Hindlimb muscle (tissue), 1 donor: ENCODE results near the gene ATG5. TPM values are rescaled to one million over a fixed set of nuclear protein-coding genes. Genes with fewer than 3 reads are reported as not detected.

Experiments
- DNase-seq: peaks from one replicate; pipeline ENCODE4 v3.0.0-alpha.2; 2013
- polyA plus RNA-seq: library from polyadenylated mRNA; unstranded; fragments of 120-200 nt; gene quantifications from one replicate; pipeline ENCODE4 v1.2.1, GENCODE V29; 2013; ENCODE audit not compliant: insufficient read length

The ATG5 gene
- polyA plus RNA-seq, 1 donor = 19.8 TPM

DNA sequence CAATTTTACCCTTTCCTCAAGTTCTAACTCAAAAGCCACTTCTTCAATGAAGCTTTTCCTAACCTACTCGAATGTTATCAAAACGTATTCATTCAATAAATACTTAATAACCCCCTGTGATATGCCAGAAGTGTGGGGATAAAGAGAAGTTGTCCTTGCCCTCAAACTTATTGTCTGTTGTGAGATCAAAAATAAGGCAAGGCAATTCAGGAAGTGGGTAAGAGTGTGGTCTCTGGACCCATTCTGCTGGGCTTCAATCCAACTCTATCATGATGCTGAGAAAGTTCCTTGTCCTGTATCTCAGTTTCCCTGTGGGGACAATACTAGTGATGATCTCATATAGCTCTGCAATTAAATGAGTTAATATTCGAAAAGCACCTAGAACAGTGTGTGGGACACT lies 146.7 kb downstream of the ATG5 start:
- DNase-seq = no peak

DNA sequence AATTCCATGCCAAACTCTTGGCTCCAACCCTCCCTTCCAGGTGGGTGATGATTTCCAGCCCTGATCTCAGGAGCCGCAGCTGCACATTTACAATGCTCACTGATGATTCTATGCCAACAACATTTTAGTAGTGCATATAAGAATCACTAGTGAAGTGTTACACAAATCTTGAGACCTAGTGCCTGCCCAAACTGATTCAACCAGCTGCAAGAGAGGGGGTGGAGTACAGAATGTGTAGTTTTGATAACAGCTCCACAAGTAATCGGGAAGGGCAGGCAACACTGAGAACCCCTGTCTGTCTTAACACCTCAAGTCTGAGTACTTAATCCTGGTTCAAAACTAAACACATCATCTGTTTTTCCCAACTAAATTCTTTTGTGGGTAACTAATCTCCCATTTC lies 147.8 kb downstream of the ATG5 start:
- DNase-seq = no peak

DNA sequence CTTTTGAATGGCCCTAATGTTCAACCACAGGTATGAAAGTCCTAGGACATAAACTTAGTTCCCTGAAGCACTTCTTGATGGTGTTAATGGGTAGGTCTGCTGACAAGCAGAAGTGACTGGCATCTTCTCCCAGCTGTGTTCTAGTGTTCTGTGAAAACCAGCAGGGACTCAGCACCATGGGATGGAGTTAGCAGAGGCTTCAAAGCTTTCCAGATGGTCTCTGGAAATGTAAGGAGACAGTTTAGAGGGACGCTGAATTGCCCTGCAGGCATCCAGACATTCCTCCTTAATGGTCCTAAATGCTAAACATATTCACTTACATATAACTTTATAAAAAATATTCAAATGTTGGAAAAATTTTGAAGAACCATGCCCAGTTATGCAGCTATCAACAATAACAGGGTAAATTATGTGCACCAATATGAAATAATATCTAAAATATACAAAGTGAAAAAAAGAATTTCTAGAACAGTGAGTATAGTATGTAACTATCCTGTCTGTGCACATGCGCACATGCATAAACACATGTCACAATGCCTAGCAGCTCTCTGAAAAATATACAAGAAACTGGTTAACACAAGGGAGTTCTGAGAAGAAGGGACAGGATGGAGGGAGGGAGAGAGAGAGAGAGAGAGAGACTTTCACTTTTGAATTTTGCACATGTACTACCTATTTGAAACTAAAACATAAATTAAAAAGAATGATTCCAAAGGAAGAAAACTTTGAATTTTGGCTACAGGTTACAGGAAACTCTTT lies 152.3 kb downstream of the ATG5 start:
- no peak for DNase-seq

DNA sequence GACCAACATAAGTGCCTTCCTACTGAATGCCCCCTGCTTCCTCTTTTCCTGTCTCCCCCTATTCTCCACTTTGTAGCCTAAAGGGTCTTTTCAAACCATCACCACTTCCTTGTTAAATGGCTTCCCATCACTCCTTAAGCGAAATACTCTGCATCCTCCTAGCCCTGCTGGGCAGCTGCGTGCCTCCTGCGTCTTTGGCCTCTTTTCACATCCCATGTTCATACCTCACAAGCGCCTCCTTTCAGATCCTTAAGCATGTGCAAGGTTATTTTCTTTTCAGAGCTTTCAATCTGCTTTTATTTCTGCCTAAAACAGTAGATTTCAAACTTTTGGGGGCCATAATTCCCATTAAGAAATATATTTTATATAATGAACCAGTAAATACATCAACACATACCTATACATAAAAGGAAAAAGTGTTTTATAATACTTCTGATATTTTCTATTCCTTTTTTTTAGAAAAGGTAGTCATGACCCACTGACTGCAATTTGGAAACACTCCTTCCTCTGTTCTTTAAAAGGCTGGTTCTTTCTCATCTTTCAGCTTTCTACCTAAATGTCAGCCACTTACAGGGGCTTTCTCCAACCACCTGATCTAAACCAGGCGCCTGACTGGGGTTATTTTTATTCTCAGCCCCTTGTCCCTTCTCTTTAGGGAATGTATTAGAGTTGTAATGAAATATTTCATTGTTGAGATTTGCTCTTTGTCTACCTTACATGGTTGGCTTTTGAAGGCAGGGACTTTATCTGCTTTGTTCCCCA lies 155.3 kb downstream of the ATG5 start:
- DNase-seq = no peak

DNA sequence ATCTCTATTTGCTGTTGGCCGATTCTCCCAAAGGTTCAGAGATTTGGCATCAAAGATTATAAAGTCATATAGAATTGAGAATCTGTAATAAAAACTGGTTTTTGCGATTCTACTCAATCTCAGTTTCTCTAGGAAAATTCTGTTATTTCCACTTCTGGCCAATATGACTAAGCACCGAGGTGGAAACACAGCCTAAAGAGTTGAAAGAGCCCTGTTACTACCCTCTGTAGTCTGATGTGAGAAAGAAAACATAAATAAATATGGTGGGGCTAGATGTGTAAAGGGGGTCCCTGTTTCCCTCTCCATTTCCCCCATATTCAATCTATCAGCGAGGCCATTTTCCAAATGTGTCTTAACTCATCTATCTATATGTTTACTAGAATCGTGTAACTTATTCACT lies 156.0 kb downstream of the ATG5 start:
- DNase-seq = no peak

DNA sequence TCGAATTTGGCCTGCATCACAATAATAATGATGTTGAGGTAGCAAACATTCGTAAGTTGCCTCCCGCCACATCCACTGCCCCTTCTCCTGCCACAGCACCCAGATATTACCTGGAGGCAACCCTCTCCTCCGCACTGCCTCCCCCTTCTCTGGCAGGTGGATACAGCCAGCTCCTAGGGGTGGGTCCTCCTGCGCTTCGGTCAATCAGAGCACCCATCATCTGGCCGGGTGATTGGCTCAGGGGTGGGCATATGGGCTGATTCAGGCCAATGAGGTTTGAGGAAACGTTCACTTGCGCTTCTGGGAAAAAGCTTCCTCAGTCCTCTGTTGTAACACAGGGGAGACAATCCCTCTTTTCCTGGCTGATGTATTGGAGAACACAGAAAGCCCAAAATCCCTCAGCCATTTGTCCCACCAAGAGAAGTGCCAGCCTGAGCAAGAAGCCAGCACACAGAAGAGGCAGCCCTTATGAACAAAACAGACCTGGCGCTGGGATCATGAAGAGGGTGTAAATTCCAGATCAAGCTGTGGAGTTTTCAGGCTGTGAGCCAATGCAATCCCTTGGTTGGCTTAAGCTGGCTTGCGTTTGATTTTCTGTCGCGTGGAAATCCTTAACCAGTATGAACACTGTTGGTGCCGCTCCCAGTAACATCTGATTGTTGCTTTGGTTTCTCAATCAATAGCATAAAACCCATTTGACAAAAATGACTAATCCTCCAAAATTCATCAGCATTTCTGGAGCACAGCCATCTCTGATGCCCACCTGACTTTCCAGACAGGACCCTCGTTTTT lies 157.3 kb downstream of the ATG5 start:
- DNase-seq = no peak

DNA sequence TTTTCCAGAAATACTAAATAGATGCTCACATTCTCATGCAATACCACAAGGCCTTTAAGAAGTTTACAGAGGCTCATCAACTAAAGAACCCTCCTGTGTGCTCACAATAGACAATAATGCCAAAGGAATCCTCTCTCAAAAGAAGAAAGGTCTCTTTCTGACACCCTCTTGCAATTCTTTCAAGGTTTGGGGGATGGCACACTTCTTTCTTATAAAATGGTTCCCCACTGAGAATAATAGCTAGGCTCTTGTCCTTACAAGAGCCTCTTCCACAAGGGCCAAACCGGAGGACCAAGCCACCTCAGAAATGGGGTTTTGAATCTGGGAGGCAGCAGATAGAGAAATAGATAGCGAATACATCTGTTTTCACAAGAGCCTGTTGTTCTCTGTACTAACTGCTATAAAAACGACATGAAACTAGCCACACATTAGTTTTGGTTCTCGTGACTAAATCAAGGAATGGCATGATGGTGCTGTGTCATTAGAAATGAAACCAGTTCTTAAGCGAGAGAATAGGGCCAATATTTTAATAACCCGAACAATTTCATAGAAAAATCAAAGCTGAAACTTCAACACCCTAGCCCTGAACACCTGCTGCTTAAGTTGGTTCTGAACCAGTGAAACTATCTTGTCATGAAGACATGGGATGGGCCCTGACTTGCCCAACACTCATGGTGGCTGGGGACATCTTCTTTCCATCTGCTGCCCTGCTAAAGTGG lies 158.3 kb downstream of the ATG5 start:
- no peak for DNase-seq

DNA sequence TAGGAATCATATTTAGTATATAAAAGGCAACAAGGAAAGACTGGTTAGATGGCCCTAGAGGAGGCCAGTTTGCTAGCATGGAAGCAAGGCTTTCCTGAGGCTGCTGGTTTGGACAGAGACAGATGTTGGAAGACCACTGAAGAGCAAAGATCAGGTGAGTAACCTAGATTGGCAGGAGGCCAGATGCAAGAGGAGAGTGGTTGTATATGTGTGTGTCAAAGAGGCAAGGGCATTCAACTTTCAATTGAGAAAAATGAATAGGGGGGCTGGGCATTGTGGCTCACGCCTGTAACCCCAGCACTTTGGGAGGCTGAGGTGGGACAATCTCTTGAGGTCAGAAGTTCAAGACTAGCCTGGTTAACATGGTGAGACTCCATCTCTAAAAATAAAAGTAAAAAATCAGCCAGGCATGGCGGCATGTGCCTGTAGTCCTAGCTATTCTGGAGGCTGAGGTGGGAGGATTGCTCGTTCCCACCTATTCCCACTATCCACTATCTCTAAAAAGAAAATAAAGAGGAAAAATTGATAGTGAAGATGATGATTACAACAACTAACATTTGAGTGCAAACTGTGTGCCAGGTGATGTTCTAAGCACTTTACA lies 159.6 kb downstream of the ATG5 start:
- no peak for DNase-seq

DNA sequence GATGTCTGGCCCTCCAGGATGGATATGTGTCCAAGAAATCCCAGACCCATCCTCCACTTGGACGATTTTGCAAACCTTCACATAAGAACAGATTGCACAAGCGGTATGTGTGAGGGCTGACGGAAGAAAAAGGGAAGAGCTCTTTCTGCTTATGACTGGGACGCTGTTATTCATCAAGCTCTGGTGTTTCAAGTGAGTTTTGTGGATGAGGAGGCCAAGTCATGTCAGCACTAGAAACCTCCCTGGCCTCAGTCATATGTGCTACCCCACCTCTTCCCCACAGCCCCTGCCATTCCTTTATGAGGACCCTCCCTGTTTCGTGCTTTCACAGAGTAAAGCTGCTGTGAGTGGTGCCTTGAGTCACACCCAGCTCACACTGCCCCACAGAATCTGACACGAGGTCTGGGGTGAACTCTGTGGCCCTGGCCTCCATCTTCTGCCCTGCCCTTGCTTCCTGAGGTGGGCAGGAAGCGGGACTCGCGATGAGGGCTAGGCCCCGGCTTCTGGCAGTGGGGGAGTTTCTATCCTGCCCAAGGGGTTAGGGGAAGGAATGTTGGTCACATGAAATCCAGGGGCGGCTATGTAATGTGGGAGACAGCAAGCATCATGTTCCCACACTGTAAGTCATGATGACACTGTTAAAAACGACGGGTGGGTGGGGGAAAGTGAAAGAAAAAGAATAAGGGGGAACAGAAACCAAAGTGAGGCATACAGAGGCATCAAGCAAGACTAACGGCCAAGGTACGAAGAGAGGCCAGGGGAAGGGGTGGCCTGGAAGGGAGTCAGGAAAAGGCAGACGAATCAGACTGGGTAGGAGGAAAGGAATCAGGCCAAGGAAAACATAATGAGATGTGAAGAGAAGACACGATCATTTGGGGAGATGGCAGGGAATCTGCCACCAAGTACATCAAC lies 161.3 kb downstream of the ATG5 start:
- peak; percentile 45 for DNase-seq

DNA sequence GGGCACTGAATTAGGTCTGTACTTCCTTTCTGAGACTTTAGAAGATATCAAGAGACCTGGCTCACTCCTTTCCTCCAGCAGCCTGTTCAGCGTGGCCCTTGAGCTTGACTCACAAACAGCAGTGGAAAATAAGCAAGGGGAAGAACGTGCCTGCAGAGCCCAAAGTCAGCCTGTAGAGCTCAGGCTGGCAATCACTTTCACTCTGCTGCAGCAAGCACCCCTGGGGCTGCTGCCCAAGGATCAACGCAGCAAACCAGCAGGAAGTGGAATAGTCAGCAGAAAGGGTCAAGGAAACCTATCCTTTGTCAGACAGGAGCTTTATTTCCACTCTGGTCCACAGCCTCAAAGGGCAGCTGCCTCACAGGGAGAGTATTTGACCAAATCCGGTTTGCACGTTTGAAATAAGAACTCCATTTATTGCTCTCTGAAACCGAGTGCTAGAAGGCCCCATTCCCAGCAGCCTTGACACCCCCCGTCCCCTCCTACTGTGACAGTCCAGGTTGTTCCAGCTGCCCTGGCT lies 162.1 kb downstream of the ATG5 start:
- peak; percentile 24 for DNase-seq

DNA sequence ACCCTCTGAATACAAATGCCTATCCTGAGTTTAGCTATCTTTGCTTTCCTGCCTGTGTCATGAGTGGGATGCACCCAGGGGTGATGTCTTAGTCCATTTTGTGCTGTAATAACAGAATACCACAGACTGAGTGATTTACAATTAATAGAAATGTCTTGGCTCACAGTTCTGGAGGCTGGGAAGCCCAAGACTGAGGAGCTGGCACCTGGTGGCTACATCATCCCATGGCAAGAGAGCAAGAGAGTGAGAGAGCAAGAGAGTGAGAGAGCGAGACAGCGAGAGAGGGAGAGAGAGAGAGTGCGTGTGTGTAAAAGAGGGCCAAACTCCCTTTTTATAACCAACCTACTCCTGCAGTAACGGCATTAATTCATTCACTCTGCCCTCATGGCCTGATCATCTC lies 162.6 kb downstream of the ATG5 start:
- DNase-seq = no peak

DNA sequence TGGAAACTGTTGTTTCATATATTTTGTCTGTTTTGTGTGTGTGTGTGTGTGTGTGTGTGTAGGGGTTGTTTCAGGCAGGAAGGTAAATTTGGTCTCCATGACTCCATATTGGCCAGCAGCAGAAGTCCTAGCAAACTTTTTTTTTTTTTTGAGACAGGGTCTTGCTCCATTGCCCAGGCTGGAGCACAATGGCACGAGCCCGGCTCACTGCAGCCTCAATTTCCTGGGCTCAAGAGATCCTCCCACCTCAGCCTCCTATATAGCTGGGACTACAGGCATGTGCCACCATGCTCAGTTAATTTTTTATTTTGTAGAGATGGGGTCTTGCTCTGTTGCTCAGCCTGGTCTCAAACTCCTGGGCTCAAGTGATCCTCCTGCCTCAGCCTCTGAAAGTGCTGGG lies 163.7 kb downstream of the ATG5 start:
- DNase-seq = no peak

DNA sequence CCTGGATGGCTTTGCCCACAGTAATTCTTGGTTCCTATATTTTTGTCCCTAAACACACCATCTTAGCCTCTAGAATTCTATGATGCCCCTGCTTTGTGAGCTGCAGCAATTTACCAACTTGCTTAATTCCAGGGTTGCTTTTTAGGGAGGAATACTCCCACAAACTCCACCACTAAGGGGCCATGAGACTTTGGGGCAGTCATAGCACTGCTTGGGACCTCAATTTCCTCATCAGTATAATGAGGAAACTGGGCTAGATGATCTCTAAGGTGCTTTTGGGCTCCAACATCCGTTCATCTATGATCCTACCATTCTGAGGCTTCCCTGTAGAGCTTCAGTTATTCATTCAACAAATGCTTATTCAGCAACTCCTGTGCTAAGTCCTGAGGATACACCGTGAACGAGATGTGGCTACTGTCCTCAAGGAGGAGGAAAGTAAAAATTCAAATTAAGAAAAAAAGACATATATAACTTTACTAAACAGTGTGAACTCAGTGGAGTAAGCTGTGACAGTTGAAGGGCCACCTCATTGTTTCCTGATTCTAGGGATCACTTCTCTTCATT lies 164.2 kb downstream of the ATG5 start:
- DNase-seq = no peak

DNA sequence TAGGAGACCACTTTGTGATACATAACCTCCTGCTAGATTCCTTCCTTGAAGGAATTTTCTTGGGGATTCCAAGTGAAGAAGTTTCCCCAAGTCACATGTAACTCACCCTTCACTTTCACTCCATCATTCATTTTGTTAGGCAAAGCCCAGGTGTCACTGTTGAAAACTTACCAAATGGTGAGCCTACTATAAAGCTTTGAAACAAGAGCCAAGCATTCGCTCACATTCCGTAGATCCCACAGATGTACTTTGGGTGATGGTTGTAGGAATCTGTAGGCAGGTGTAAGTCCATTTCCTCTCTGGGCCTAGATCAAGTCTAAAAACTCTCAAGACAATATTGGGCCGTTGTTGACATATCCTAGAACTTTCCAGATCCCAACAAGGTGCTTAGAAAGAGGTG lies 165.4 kb downstream of the ATG5 start:
- DNase-seq = no peak

DNA sequence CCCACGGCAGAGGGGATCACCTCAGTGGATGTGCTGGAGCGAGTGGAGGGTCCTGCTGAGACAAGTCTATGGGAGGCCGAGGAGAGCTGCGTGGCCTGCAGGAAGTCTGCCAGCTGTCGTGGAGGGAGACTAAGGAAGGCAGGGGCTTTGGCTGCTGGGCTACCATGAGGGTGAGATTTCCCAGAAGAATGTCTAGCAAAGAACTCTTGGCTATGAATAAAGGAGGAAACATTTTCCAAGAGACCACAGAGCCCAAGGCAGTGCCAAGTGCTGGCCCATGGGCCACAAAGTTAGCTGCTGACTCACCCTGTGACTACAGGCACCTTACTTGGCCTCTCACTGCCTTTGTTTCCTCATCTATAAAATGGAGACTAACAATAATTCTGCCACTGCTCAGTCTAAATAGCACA lies 166.0 kb downstream of the ATG5 start:
- no peak for DNase-seq

DNA sequence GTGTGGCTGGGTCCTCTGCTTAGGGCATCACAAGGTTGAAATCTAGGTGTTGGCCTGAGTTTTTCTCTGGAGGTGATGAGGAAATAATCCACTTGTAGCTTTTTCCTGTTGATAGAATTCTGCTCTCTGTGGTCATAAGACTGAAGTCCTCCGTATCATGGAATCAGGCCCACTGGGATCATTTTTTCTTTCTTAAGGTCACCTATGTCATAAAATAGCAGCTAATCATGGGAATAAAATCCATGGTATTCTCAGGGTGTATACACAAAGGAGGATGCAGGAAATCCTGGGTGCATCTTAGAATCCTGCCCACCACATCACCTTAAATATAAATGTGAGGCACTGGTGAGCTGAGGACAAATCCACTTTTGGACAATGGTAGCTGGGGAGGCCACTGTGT lies 166.7 kb downstream of the ATG5 start:
- no peak for DNase-seq

DNA sequence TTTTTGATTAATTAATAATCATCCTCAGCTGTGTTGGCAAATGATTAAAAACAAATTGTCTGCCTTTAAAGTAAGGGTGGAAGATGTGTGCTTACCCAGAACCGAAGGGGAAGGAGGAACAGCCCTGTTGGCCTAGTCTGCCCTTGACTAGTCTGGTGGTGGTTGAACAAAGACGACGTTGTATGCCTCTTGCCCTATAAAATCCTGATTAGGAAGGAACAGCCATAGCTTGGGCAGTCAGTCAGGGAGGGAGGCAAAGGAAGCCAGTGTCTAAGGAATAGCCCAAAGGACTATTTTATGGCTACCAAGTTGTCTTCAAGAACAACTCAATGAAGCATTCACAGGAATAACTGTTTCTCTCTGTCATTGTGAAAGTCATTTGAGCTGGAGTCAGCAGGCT lies 168.7 kb downstream of the ATG5 start:
- no peak for DNase-seq

DNA sequence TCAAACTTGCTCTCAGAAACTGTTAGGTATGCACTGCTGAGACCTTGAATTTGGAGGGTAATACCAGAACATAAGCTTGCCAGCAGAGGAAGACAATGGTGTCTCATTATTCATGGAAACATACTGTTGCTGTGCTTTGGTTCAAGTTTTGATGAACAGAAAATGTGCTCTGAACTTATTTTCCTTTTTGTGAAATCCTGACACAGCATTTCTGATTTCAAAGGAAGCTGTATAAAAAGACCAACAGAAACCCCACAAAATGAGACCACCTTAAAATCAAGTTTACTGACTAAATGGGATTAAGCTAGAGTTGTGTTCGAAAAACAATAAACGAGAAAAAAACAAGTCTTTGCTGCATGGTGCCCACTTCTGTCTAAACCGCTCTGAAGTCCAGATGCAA lies 169.1 kb downstream of the ATG5 start:
- DNase-seq = no peak

DNA sequence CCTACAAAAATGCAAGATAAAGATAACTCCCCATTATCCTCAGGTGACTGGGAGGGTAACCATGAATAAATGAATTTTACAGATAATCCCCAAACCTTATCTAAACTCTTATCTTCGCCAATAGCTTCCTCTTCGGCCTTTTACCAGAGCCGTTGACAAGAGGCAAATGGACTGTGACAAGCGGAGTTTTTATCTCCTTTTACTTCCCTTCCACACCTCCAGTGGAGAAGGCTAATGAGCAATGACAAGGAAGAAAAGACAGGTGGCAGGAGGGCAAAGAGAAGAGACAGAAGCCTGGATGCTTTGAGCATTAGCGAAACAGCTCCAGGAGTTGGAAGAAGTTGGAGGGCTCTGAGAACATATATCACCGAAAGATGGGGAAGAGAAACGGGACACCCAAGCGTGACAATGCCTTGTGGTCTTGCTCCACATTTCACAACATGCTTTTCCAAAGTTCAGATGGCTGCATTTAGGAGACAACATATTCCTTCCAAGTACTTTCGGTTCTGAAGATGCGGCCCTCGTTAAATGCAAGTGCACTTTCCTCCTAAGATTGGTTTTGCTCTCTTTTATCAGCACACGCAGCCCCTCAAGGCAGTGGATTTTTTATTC lies 170.2 kb downstream of the ATG5 start:
- DNase-seq = no peak

DNA sequence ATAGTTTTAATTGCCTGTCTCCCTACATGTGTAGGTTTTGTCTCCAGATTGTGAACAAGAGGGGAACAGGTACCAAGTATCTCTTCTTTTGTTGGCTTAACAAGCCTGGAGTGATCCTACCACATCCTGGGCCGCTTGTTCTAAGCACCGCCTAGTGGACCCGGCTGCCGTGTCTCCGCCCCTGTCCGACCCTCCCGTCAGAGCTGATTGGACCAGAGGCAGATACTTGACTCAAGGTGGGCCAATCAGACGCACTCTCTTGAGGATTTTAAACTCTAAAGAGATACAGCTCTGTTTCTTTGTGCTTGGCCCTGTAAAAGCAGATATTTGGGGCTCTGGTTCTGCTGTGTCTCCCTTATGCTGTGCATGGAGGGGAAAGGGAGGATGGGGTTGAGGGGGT lies 171.2 kb downstream of the ATG5 start:
- DNase-seq = no peak
